Stimulated activated CD4-positive, alpha-beta T cell treated with anti-CD3 and anti-CD28 coated beads, TNF-alpha, amount 100 ng/mL, for 4 hours (primary cell): ENCODE results near the gene IGF1R.

Experiments
- DNase-seq, 3 experiments: peaks; one replicate each; pipeline ENCODE4 v3.0.0-alpha.2; 2020; ENCODE audit warnings: low read depth in 3 of 3

IGF1R gene

DNA sequence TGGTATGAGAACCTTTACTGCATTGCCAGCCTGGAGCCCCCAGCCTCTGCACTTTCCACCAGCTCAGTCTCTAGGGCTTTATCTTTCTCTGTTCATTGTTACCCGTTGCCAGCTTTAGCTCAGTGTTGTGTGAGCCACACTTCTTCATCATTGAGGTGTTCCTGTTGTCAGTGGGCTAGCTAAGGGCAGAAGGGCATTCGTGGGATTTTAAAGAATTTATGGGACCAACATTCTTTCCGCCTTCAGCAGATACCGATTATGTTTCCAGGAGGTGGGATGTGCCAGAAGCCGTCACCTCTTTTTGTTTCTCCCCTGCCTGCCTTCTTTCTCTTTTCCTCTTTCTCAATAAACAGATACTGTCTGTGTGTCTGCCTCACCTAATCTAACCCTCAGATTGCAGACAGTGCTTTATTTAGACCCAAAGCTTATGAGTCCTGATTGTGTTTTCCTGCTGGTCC is 294.7 kb downstream of the IGF1R start:
- no peak for DNase-seq

GRCh38 chr15:98943601-98944151 is 295.3 kb downstream of the IGF1R start:
- no peak for DNase-seq

DNA sequence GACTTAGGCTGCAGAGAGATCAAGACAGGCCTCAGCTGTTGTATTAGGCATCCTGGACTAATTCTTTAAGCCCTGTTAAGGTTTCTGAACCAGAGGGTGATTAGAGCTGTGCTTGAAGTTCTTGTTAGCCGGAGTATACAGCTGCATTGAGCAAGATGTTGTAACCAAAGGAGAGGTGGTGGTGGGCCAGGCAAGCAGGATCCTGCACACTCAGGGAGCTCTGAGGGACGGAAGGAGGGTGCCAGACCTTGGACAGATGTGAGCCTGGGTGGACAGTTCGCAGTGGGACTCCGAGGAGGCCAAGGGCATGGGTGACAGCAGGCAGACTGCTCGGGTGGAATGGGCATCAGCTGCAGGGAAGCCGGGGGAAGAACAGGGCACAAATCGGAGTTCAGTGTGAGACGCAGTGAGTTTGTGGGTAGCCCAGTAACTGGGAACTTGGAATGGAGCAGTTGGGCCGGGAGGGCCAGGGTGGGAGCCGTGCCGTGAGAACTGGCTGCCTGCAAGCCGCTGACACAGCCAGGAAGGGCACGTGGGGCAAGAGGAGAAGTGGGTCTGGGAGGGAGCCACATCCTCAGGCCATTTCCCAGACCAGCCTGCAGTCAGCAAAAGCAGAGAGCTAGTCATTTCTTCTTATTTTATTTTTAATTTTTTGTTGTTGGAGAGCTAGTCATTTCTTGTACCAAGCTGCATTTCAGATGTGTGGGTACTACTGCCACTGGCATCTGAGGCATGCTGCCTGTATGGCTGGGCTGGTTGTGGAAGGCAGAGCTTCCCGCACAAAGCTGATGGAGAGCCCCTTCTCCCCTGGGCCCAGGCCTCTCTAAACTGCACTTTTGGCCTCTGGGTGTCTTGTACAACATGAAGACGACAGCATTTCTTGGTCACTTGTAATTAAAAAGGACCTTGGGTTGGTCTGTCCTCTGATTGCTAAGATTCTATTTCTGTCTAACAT is 298.2 kb downstream of the IGF1R start:
- no peak for DNase-seq

- DNase-seq: no peak
Observed at GRCh38 chr15:98948456-98948855, 300.1 kb downstream of the IGF1R start.

DNA sequence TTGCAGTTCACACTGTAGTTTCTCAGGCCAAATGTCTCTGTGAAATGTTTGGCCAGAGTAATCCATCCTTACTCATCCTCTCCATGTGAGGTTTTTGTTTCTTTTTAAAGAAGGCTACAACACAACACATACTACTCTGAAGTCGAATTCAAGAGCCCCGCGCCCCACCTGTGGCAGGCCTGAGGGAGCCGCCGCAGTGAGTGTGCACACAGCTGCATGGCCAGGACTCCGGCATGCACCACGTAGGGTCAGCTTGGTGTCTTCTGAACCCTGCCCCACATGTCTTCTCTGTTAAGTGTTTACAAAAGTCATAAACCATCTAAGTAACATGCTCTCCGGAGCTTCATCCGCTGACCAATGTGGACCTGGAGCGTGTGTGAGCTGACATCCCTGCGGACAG is 300.6 kb downstream of the IGF1R start:
- no peak for DNase-seq

GRCh38 chr15:98949624-98950023 is 301.3 kb downstream of the IGF1R start:
- DNase-seq: no peak

GRCh38 chr15:98950248-98950647 is 301.9 kb downstream of the IGF1R start:
- no peak for DNase-seq

GRCh38 chr15:98951004-98951403 is 302.7 kb downstream of the IGF1R start:
- DNase-seq: no peak

GRCh38 chr15:98951493-98952320 is 303.4 kb downstream of the IGF1R start:
- no peak for DNase-seq

GRCh38 chr15:98952381-98952803 is 304.1 kb downstream of the IGF1R start:
- DNase-seq: no peak

DNA sequence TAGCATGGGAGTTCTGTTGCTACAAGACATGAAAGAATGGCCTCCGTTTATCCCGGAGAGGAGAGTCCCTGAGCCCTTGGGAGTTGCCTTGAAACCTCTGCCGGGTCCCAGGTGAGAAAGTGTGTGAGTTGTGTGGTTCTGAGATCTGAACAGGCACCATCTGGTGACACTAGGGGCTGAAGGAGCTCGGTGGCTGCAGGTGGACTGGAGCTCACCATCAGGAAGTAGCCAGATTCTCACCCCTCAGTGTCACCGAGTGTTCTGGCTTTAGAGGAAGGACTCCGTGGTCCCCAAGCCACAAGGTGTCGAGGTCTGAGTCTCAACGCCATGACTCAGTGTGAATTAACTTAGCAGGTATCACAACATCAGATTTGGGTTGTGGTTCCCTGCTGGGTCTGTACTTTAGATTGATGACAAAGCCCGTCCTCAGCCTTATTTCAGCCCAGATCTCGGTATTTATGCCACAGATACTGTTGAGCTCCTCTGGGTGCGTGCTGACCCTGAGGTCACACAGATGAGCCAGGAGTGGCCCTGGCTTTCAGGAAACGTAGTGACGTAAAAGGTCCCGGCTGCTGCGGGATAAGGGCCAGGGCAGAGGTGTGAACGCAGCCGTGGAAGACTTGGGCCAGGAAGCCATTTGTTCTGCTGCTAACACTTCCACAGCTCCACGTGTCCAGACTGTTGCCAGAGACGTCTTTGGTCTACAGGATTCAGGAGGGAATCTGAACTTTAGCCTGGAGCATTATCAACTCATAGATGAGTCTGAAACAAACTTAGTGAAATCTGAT is 304.9 kb downstream of the IGF1R start:
- DNase-seq: no peak

- DNase-seq: no peak
Observed at GRCh38 chr15:98953968-98954367, 305.6 kb downstream of the IGF1R start.

DNA sequence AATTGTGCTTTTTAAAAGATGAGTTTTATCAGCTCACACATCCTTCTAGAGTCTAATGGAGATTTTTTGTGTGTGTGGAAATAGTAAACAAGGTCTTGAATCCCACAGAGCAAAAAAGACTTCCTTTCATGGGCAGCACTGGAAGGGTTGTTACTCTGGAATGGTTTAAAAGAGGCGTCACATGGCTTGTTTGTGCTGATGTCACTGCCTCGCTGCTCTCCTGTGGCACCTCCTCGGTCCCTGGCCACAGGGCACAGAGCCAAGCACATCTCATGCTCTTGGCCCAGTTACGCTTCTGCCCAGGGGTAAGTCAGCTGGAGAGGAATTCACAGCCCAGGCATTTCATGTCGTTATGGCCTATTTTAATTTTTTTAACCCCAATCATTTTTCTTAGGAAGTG is 306.1 kb downstream of the IGF1R start:
- DNase-seq: no peak

DNA sequence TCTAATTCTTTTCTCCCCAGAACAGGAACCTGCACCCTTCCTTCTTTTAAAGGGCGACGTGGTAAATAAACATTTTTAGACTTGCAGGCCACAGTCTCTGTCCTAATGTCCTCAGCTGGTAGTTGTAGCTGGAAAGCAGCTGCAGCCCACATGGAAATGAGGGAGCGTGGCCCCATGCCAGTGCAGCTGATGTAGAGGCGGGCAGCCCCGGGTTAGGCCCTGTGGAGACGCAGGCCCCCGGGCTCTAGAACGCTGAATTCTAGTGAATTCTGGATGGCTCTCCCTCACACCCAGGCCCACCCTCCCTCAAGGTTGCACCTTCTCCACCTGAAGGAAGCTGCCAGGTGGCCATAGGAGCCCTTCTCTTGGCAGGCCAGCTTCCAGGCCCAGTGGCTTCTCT is 307.0 kb downstream of the IGF1R start:
- DNase-seq: no peak

- no peak for DNase-seq
Observed at GRCh38 chr15:98955961-98956723, 307.8 kb downstream of the IGF1R start.

DNA sequence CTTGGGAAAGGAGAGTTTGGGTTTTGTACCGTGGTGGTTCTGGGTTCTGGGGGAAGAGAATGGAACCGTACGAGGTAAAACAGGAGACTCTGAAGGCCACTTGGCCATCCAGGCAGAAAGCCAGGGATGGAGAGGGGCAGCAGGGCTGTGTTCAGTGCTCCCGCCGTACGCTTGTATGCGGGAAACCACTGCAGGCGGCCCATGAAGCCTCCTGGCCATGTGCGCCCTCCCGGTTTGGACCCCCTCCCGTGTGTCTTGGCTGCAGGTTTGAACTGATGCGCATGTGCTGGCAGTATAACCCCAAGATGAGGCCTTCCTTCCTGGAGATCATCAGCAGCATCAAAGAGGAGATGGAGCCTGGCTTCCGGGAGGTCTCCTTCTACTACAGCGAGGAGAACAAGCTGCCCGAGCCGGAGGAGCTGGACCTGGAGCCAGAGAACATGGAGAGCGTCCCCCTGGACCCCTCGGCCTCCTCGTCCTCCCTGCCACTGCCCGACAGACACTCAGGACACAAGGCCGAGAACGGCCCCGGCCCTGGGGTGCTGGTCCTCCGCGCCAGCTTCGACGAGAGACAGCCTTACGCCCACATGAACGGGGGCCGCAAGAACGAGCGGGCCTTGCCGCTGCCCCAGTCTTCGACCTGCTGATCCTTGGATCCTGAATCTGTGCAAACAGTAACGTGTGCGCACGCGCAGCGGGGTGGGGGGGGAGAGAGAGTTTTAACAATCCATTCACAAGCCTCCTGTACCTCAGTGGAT is 308.6 kb downstream of the IGF1R start:
- no peak for DNase-seq

DNA sequence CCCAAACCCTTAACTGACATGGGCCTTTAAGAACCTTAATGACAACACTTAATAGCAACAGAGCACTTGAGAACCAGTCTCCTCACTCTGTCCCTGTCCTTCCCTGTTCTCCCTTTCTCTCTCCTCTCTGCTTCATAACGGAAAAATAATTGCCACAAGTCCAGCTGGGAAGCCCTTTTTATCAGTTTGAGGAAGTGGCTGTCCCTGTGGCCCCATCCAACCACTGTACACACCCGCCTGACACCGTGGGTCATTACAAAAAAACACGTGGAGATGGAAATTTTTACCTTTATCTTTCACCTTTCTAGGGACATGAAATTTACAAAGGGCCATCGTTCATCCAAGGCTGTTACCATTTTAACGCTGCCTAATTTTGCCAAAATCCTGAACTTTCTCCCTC is 309.3 kb downstream of the IGF1R start:
- DNase-seq: no peak

GRCh38 chr15:98958076-98958475 is 309.7 kb downstream of the IGF1R start:
- no peak for DNase-seq

DNA sequence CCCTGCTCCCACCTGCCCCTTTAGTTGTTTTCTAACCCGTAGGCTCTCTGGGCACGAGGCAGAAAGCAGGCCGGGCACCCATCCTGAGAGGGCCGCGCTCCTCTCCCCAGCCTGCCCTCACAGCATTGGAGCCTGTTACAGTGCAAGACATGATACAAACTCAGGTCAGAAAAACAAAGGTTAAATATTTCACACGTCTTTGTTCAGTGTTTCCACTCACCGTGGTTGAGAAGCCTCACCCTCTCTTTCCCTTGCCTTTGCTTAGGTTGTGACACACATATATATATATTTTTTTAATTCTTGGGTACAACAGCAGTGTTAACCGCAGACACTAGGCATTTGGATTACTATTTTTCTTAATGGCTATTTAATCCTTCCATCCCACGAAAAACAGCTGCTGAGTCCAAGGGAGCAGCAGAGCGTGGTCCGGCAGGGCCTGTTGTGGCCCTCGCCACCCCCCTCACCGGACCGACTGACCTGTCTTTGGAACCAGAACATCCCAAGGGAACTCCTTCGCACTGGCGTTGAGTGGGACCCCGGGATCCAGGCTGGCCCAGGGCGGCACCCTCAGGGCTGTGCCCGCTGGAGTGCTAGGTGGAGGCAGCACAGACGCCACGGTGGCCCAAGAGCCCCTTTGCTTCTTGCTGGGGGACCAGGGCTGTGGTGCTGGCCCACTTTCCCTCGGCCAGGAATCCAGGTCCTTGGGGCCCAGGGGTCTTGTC is 310.7 kb downstream of the IGF1R start:
- no peak for DNase-seq
